ENCODE results near the gene GPN3.
"Not testable (repeated sequence)": the region's sequence is repeated elsewhere in the genome, so short reads cannot be mapped to it uniquely, and the experiment has no call there.

GPN3 gene

DNA sequence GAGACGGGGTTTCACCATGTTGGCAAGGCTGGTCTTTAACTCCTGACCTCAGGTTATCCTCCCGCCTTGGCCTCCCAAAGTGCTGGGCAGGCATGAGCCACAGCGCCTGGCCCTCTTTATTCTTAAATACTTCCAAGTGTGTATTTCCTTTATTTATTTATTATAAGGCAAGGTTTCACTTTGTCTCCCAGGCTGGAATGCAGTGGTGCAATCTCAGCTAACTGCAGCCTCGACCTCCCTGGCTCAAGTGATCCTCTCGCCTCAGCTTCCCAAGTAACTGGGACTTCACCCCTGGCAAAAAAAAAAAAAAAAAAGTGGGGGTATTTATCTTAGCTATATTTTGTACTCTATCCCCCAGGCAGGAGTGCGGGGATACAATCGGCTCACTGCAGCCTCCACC is 7.4 kb upstream of the GPN3 start:
- no peak overlapping the region for H3K27ac ChIP-seq (ENCODE audit: low read length)
- no peaks in the 10 kb centered on the region for H3K27me3 ChIP-seq (ENCODE audit: insufficient read depth, low read length)
- no peaks in the 10 kb centered on the region for H3K9me3 ChIP-seq (ENCODE audit: insufficient read depth, low read depth, low read length)
- H3K9ac ChIP-seq (ENCODE audit: low read depth, low read length) = no peak overlapping the region
- no peaks in the 10 kb centered on the region for H3K4me1 ChIP-seq (ENCODE audit: insufficient read depth, low read length)
- H3K36me3 ChIP-seq (ENCODE audit: insufficient read depth, low read depth, low read length) = peaks cover 8% of the 10 kb centered on the region; the same call in 1 of the 2 replicates
- H3K4me3 ChIP-seq (ENCODE audit: low read length) = no peak overlapping the region

DNA sequence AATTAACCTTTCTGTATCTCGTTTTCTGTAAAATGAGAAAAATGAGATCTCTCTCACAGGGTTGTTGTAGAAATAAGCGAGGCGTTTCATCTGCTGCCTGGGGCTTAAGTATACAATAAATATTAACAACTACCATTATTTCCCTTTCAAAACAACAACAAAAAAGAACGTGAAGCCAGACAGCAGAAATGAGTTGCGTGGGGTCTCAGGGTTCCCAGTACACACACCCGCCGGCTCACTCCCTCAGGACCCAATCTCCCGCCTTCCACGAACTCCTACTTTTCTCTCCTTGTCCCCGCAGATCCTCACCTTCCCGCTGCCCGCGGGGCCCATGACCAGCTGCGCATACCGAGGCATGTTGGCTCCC is 227 bp downstream of the GPN3 start:
- H3K9ac ChIP-seq (ENCODE audit: low read depth, low read length) = peak overlapping the region; percentile 96
- peak overlapping the region; percentile 95 for H3K4me3 ChIP-seq (ENCODE audit: low read length)
- H3K27ac ChIP-seq (ENCODE audit: low read length) = no peak overlapping the region
- no peaks in the 10 kb centered on the region for H3K9me3 ChIP-seq (ENCODE audit: insufficient read depth, low read depth, low read length)
- no peaks in the 10 kb centered on the region for H3K4me1 ChIP-seq (ENCODE audit: insufficient read depth, low read length)
- no peaks in the 10 kb centered on the region for H3K27me3 ChIP-seq (ENCODE audit: insufficient read depth, low read length)
- H3K36me3 ChIP-seq (ENCODE audit: insufficient read depth, low read depth, low read length) = peaks cover 20% of the 10 kb centered on the region; the same call in 1 of the 2 replicates

DNA sequence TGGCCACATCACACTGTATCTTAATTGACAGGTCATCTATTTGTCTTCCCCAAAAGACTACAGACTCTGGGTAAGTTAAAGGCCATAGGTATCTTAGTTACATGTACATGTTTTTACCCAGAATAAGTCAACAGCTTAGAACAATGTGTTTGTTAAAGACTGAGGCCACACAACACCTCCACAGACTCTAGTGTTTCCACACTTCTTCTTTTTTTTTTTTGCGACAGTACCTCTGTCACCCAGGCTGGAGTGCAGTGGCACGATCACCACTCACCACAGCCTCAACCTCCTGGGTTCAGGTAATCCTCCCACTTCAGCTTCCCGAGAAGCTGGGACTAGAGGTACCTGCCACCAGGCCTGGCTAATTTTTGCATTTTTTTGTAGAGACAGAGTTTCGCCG is 1.3 kb downstream of the GPN3 start:
- Histone ChIP-seq H3K4me3 (ENCODE audit: low read length) (peak overlapping the region; percentile 95), H3K9me3 (ENCODE audit: insufficient read depth, low read depth, low read length) (no peaks in the 10 kb centered on the region), H3K27me3 (ENCODE audit: insufficient read depth, low read length) (no peaks in the 10 kb centered on the region), H3K4me1 (ENCODE audit: insufficient read depth, low read length) (no peaks in the 10 kb centered on the region), H3K9ac (ENCODE audit: low read depth, low read length) (peak overlapping the region; percentile 96; the same call in 1 of the 2 replicates), H3K36me3 (ENCODE audit: insufficient read depth, low read depth, low read length) (peaks cover 26% of the 10 kb centered on the region), H3K27ac (ENCODE audit: low read length) (no peak overlapping the region)

DNA sequence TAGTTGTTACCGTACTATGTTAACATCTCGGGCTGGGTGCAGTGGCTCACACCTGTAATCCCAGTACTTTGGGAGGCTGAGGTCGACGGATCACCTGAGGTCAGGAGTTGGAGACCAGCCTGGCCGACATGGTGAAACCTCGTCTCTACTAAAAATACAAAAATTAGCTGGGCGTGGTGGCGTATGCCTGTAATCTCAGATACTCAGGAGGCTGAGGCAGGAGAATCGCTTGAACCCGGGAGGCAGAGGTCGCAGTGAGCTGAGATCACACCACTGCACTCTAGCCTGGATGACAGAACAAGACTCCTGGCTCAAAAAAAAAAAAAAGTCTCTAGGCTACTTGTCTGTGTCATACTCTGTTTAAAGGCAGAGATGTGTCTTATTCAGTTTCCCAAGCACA is 2.3 kb downstream of the GPN3 start:
- H3K4me3 ChIP-seq (ENCODE audit: low read length); H3K27ac ChIP-seq (ENCODE audit: low read length); H3K27me3 ChIP-seq (ENCODE audit: insufficient read depth, low read length); H3K9me3 ChIP-seq (ENCODE audit: insufficient read depth, low read depth, low read length); H3K4me1 ChIP-seq (ENCODE audit: insufficient read depth, low read length); H3K9ac ChIP-seq (ENCODE audit: low read depth, low read length): not testable (repeated sequence)
- H3K36me3 ChIP-seq (ENCODE audit: insufficient read depth, low read depth, low read length) = peaks cover 33% of the 10 kb centered on the region

DNA sequence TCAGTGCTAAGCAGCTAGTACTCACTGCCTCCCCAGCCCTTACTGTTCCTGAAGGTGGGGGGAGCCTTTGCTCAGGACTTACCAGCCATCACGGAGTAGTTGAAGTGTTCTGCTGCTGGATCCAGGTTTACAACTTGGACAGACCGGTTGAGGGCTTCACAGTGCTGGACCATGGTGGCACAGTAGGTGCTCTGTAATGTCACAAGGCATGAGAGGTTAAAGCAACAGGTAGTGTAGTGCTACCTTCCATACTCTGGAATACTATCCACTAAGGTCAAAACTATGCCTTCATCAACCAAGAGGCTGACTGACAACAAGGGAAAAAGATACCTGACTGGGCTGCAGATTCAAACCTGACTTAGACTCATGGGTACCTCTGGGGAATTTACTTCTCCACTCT is 3.0 kb downstream of the GPN3 start:
- Histone ChIP-seq H3K4me1 (ENCODE audit: insufficient read depth, low read length) (no peaks in the 10 kb centered on the region), H3K9me3 (ENCODE audit: insufficient read depth, low read depth, low read length) (no peaks in the 10 kb centered on the region), H3K27ac (ENCODE audit: low read length) (no peak overlapping the region), H3K27me3 (ENCODE audit: insufficient read depth, low read length) (no peaks in the 10 kb centered on the region), H3K9ac (ENCODE audit: low read depth, low read length) (no peak overlapping the region), H3K36me3 (ENCODE audit: insufficient read depth, low read depth, low read length) (peaks cover 41% of the 10 kb centered on the region), H3K4me3 (ENCODE audit: low read length) (no peak overlapping the region)

DNA sequence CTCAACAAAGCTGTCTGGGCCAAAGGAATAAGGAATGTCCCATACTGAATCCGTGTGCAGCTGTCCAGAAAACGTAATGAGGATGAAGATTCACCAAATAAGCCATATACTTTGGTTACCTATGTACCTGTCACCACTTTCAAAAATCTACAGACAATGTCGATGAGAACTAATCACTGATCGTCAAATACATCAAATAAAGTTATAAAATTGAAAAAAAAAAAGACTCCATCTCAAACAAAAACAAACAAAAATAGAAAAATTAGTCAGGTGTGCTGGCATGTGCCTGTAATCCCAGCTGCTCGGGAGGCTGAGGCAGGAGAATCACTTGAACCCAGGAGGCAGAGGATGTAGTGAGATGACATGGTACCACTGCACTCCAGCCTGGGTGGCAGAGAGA is 6.9 kb downstream of the GPN3 start:
- not testable (repeated sequence) for H3K4me3 ChIP-seq (ENCODE audit: low read length); H3K9me3 ChIP-seq (ENCODE audit: insufficient read depth, low read depth, low read length); H3K4me1 ChIP-seq (ENCODE audit: insufficient read depth, low read length); H3K27ac ChIP-seq (ENCODE audit: low read length); H3K27me3 ChIP-seq (ENCODE audit: insufficient read depth, low read length); H3K9ac ChIP-seq (ENCODE audit: low read depth, low read length)
- peaks cover 78% of the 10 kb centered on the region for H3K36me3 ChIP-seq (ENCODE audit: insufficient read depth, low read depth, low read length)

DNA sequence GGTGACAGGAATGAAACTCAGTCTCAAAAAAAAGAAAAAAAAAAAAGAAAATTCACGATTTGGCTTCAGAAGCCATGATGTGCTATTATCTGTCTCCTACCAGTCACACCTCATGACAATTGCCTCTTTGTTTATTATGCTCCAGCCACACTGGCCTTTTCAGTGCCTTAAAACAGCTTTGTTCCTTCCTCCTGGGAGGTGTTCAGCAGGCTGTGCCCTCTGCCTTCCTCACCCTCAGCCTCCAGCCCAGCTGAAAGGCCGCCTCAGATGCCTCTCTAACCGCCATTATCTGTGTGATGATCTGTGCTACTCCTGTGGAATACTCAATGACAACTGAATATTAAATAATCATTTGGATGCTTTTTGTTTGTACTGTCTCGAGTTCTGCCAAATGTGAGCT is 9.3 kb downstream of the GPN3 start:
- Histone ChIP-seq H3K36me3 (ENCODE audit: insufficient read depth, low read depth, low read length) (peaks cover 85% of the 10 kb centered on the region), H3K9me3 (ENCODE audit: insufficient read depth, low read depth, low read length) (no peaks in the 10 kb centered on the region), H3K27me3 (ENCODE audit: insufficient read depth, low read length) (no peaks in the 10 kb centered on the region), H3K4me1 (ENCODE audit: insufficient read depth, low read length) (no peaks in the 10 kb centered on the region), H3K4me3 (ENCODE audit: low read length) (no peak overlapping the region), H3K9ac (ENCODE audit: low read depth, low read length) (no peak overlapping the region), H3K27ac (ENCODE audit: low read length) (no peak overlapping the region)

DNA sequence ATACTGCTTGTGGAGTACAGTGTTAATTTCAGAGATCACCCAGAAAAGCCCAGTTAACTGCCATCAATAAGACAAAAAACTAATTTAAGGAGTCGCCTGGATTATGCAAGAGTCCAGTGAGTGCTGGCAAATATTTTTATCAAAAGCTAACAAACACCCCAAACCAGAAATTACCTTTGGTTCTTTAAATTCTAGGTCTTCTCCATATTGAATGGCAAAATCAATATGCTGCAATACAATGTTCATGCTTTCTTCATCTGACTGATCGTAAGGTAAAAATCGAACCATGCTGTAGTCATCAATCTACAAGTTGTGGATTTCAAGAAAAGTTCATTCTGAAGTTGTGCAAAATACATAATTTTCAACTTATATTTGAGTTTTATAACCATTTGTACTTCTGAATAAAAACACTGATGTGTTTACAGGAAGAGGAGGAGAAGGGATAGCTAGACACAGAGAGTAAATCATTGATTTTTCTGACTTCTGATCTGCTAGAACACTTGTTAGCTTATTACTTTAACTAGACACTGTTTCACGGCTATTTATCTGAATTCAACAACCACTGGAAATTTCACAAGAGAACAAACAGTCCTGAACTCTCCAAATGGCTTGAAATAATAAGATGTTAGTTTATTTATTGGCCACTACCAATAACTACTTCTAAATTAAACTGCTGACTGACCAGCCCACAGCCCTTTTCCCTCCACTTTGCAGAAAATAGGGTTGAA is 14.3 kb downstream of the GPN3 start:
- Histone ChIP-seq H3K27me3 (ENCODE audit: insufficient read depth, low read length) (no peaks in the 10 kb centered on the region), H3K36me3 (ENCODE audit: insufficient read depth, low read depth, low read length) (peaks cover 69% of the 10 kb centered on the region), H3K9ac (ENCODE audit: low read depth, low read length) (no peak overlapping the region), H3K9me3 (ENCODE audit: insufficient read depth, low read depth, low read length) (no peaks in the 10 kb centered on the region), H3K27ac (ENCODE audit: low read length) (no peak overlapping the region), H3K4me3 (ENCODE audit: low read length) (no peak overlapping the region), H3K4me1 (ENCODE audit: insufficient read depth, low read length) (no peaks in the 10 kb centered on the region)

DNA sequence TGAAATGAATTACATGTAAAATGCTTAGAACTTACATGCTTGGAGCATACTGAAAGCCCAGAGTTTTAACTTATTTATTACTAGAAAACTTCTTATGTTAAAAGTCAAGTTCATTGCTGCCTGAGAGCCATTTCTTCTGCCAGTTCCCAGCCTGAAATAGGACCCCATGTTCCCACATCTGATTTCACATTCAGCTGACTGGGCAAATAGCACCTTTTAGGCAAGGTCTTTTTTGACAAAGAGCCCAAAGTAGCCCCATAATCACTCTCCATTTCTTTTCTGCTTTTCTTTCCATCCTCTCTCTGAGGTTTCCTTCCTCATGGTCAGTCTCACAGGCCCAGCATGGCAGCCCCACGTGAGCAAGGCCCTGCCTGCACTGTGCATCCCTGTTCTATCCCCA is 16.8 kb downstream of the GPN3 start:
- no peak overlapping the region for H3K27ac ChIP-seq (ENCODE audit: low read length)
- no peaks in the 10 kb centered on the region for H3K9me3 ChIP-seq (ENCODE audit: insufficient read depth, low read depth, low read length)
- no peak overlapping the region for H3K4me3 ChIP-seq (ENCODE audit: low read length)
- peaks cover 54% of the 10 kb centered on the region for H3K36me3 ChIP-seq (ENCODE audit: insufficient read depth, low read depth, low read length)
- no peaks in the 10 kb centered on the region for H3K27me3 ChIP-seq (ENCODE audit: insufficient read depth, low read length)
- H3K9ac ChIP-seq (ENCODE audit: low read depth, low read length) = no peak overlapping the region
- no peaks in the 10 kb centered on the region for H3K4me1 ChIP-seq (ENCODE audit: insufficient read depth, low read length)

DNA sequence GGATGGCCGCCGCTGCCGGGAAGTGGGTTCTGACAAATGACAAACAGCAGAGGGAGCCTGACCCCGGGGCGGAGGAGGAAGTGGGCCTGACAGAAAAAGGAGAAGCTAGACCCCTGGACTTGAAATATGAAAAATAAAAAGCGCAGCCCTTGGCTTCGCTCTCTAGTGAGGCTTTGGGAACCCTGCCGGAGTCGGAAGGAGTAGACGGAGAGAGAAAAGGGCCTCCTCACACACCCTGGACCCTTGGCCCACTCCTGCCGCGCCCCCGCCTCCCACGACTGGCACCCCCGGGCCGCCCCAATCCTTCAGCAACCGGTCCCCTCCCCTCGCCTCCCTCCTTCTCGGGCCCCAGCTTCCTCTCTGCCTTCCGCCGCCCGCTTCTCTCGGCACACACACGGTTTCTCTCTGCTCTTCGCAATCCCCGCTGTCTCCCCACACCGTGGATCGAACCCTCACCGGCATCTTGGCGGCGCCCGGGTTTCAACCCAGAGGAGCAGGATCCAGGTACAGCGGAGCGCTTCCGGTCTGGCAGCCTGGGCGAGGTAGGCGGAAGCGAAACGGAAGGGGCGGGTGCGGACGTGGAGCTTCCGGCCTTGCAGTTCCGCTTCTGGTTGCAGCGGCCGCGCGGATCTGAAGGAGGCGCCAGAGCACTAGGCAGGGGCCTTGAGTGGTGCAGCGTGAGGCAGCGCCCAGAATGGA is 18.1 kb downstream of the GPN3 start, which contains the start of gene ARPC3:
TSS of gene ARPC3 (minus strand) at position 539 of the 699 bp plus-strand sequence. CDS start at position 462, 77 bp downstream.
- Histone ChIP-seq H3K9ac (ENCODE audit: low read depth, low read length) (peak within 1 kb of the TSS; percentile 88), H3K4me3 (ENCODE audit: low read length) (peak within 1 kb of the TSS; percentile 91), H3K27ac (ENCODE audit: low read length) (no peak within 1 kb of the TSS), H3K9me3 (ENCODE audit: insufficient read depth, low read depth, low read length) (no peaks in the 10 kb centered on the region), H3K36me3 (ENCODE audit: insufficient read depth, low read depth, low read length) (peaks cover 50% of the 10 kb centered on the region), H3K27me3 (ENCODE audit: insufficient read depth, low read length) (no peaks in the 10 kb centered on the region), H3K4me1 (ENCODE audit: insufficient read depth, low read length) (no peaks in the 10 kb centered on the region)

DNA sequence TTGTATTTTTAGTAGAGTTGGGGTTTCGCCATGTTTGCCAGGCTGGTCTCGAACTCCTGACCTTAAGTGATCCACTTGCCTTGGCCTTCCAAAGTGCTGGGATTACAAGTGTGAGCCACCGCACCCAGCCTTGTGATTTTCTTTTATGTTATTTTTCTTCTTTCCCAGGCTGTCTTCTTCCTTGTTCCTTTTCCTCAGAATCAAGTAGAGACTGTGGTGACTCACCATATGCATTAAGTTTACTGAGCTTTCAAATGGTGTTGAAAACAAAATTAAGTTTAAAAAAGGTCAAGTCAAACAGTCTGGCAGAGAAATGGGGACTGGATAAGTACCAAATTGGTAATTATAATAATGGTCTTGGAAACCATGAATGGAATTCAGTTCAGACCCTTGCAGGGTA is 23.6 kb downstream of the GPN3 start:
- Histone ChIP-seq H3K9me3 (ENCODE audit: insufficient read depth, low read depth, low read length) (no peaks in the 10 kb centered on the region), H3K36me3 (ENCODE audit: insufficient read depth, low read depth, low read length) (peaks cover 58% of the 10 kb centered on the region)

DNA sequence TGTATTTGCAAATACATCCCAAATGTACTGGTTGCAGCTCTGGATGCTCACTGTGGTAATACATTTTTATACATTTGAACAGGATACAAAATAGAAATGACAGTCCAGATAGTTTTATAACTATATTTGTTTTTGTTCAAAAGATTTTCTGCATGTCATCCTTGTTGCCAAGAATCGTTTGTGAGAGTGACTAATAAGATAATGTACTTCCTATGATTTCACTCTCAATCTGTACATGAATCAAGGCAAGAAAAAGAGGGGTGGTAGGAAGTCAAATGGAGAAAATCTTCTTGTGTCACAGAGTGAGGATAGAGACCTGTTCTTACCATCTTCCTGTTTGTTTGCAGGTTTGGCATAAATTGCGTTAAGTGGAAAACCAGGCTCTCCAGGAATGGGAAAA is 31.8 kb downstream of the GPN3 start:
- Histone ChIP-seq H3K27me3 (ENCODE audit: insufficient read depth, low read length) (no peaks in the 10 kb centered on the region), H3K9me3 (ENCODE audit: insufficient read depth, low read depth, low read length) (no peaks in the 10 kb centered on the region), H3K36me3 (ENCODE audit: insufficient read depth, low read depth, low read length) (peaks cover 51% of the 10 kb centered on the region), H3K4me1 (ENCODE audit: insufficient read depth, low read length) (no peaks in the 10 kb centered on the region), H3K9ac (ENCODE audit: low read depth, low read length) (no peak overlapping the region), H3K4me3 (ENCODE audit: low read length) (no peak overlapping the region), H3K27ac (ENCODE audit: low read length) (no peak overlapping the region)

More for the DNA sequence above, 23.6 kb downstream of the GPN3 start:
- no peaks in the 10 kb centered on the region for H3K27me3 ChIP-seq (ENCODE audit: insufficient read depth, low read length)
- H3K4me1 ChIP-seq (ENCODE audit: insufficient read depth, low read length) = no peaks in the 10 kb centered on the region
- no peak overlapping the region for H3K9ac ChIP-seq (ENCODE audit: low read depth, low read length)
- no peak overlapping the region for H3K27ac ChIP-seq (ENCODE audit: low read length)
- H3K4me3 ChIP-seq (ENCODE audit: low read length) = no peak overlapping the region
